Spleen (tissue), 11 donors: Measurements from ENCODE around the gene LY86. TPM values are rescaled to one million over a fixed set of nuclear protein-coding genes. Genes with fewer than 3 reads are reported as not detected.
"Not testable (repeated sequence)": the region's sequence is repeated elsewhere in the genome, so short reads cannot be mapped to it uniquely, and the experiment has no call there.

ENCODE experiments used
- DNase-seq: peaks from one replicate; pipeline ENCODE4 v3.0.0-alpha.2; 2020
- H3K27ac ChIP-seq, 8 donors: fragments of 200-600 bp; sonication (generic) in 7 of 8; 1 replicate in 4 of 8; 2 replicates in 4 of 8; pipeline versions ENCODE4 v1.5.0 to v1.8.0; 2016 to 2021; ENCODE audit warnings: inconsistent platforms in 4 of 8, mild to moderate bottlenecking in 4 of 8, moderate library complexity in 1 of 8
- H3K27me3 ChIP-seq, 7 donors: fragments of 200-600 bp; sonication (generic) in 6 of 7; replicated peaks in 1 of 7; 1 replicate in 4 of 7; 2 replicates in 3 of 7; pipeline versions ENCODE4 v1.5.0 to v1.8.0; 2016 to 2021; ENCODE audit warnings: inconsistent platforms in 3 of 7, mild to moderate bottlenecking in 1 of 7
- H3K36me3 ChIP-seq, 6 donors: fragments of 200-600 bp; sonication (generic) in 5 of 6; 1 replicate in 4 of 6; 2 replicates in 2 of 6; pipeline versions ENCODE4 v1.5.0 to v1.8.0; 2016 to 2021; ENCODE audit warnings: inconsistent platforms in 2 of 6
- H3K4me1 ChIP-seq, 6 donors: fragments of 200-600 bp; sonication (generic) in 5 of 6; 1 replicate in 3 of 6; 2 replicates in 3 of 6; pipeline versions ENCODE4 v1.5.0 to v1.8.0; 2016 to 2021; ENCODE audit warnings: inconsistent platforms in 3 of 6
- H3K4me3 ChIP-seq, 8 donors: fragments of 200-600 bp; sonication (generic) in 7 of 8; 1 replicate in 4 of 8; 2 replicates in 4 of 8; pipeline versions ENCODE4 v1.5.0 to v1.8.0; 2016 to 2021; ENCODE audit warnings: inconsistent platforms in 4 of 8, mild to moderate bottlenecking in 4 of 8, moderate library complexity in 2 of 8
- H3K9me3 ChIP-seq, 8 donors: fragments of 200-600 bp; sonication (generic) in 7 of 8; 1 replicate in 4 of 8; 2 replicates in 4 of 8; pipeline versions ENCODE4 v1.5.0 to v1.8.0; 2016 to 2021; ENCODE audit warnings: inconsistent platforms in 4 of 8
- CTCF ChIP-seq, 11 experiments: fragments of 200-600 bp in 7 of 11; fragments of 450-650 bp in 4 of 11; sonication (generic) in 4 of 11; IDR thresholded peaks in 8 of 11; conservative IDR thresholded peaks in 3 of 11; 1 replicate in 7 of 11; 2 replicates in 4 of 11; pipeline versions ENCODE4 v1.4.0 to v1.8.0; 2016 to 2021; ENCODE audit warnings: antibody characterized with exemption in 11 of 11, inconsistent platforms in 4 of 11, mild to moderate bottlenecking in 1 of 11
- POLR2A ChIP-seq, 3 donors: fragments of 450-650 bp; IDR thresholded peaks; one replicate each; pipeline ENCODE4 v1.5.1; 2017; ENCODE audit warnings: antibody characterized with exemption in 3 of 3, mild to moderate bottlenecking in 1 of 3
- POLR2AphosphoS5 ChIP-seq, 3 donors: sonication (generic); formaldehyde crosslinking; IDR thresholded peaks; one replicate each; pipeline ENCODE4 v1.5.1; 2017; ENCODE audit warnings: antibody characterized with exemption in 3 of 3
- WGBS, 5 donors: extraction: QIAGEN DNeasy Blood & Tissue Kit in 3 of 5; methylation state at CpG; one replicate each; pipeline versions ENCODE4 v1.1.5 to v1.1.7; 2013 to 2018; 5-methylcytosine and 5-hydroxymethylcytosine counted together
- intact Hi-C: fragments of 100-400 bp; cut with DNase I; formaldehyde crosslinking; loops from one replicate; pipeline ENCODE4 v1.15.0; 2023; ENCODE audit warnings: low total_unique reads
- polyA plus RNA-seq, 3 donors: library from polyadenylated mRNA; stranded (reverse); fragments of 200-250 nt; gene quantifications; one replicate each; pipeline ENCODE4 v1.2.1, GENCODE V29; 2013
- total RNA-seq, 7 donors: library from RNA; depleted of rRNA in 3 of 7; stranded (reverse); fragments of >200 nt in 3 of 7; fragmentation: NEBNext Ultra II Directional in 4 of 7; extraction: Animal tissue kit (Norgen Biotek cat#: 25700) in 4 of 7; gene quantifications; one replicate each; pipeline versions ENCODE4 v1.1.0 to v1.2.1, GENCODE V29; 2016 to 2021
- donor health status: healthy with polysubstance abuse.
- donor health status: DM: no; HTN: no; CAD: no; lungs with moderate emphysema.
- donor health status: DM: no; HTN: no; CAD: no.
- donor health status: Bipolar disorder and iron deficiency.
- donor health status: healthy.
- donor health status: DM: no; HTN: no; CAD: no.
- donor health status: DM: yes; HTN: yes; CAD: no.

The LY86 gene
- total and polyA plus RNA-seq, 10 donors = 31.7 to 145 (median 70.2) TPM

GRCh38 chr6:6611486-6611885 lies 23.0 kb downstream of the LY86 start:
- Histone ChIP-seq H3K27ac (peak overlapping the region in 6 of 8 donors; percentile 26 to 90 (median 82)), H3K9me3 (no peaks in the 10 kb centered on the region), H3K4me1 (peaks cover 20 to 76% (median 35%) of the 10 kb centered on the region in 6 donors), H3K4me3 (no peak overlapping the region), H3K27me3 (no peaks in the 10 kb centered on the region), H3K36me3 (peaks cover 0 to 6% (median 0%) of the 10 kb centered on the region in 6 donors)
- intact Hi-C loops = no loop called here
- WGBS, 5 donors = 82 to 95% (median 88%) methylated on average over 12 of the region's 12 CpGs
- no peak for DNase-seq
- TF ChIP-seq POLR2AphosphoS5 (IDR thresholded peaks at IDR 0.05) = no peak
- no peak for TF ChIP-seq POLR2A (IDR thresholded peaks at IDR 0.05)
- no peak for TF ChIP-seq CTCF (IDR thresholded peaks at IDR 0.05 in 8 of 11, conservative IDR thresholded peaks at IDR 0.05 in 3 of 11)

- H3K4me1 ChIP-seq = peaks cover 20 to 82% (median 35%) of the 10 kb centered on the region in 6 donors
- intact Hi-C loops = no loop called here
- no peak for TF ChIP-seq CTCF (IDR thresholded peaks at IDR 0.05 in 8 of 11, conservative IDR thresholded peaks at IDR 0.05 in 3 of 11)
- TF ChIP-seq POLR2AphosphoS5 (IDR thresholded peaks at IDR 0.05) = no peak
- no peak for TF ChIP-seq POLR2A (IDR thresholded peaks at IDR 0.05)
- H3K27ac ChIP-seq = peak overlapping the region in 3 of 8 donors; percentile 39 to 90 (median 83)
- DNase-seq = no peak
- H3K9me3 ChIP-seq = no peaks in the 10 kb centered on the region
- no peaks in the 10 kb centered on the region for H3K27me3 ChIP-seq
- no peak overlapping the region for H3K4me3 ChIP-seq
- WGBS, 5 donors = 83 to 92% (median 86%) methylated on average over 7 of the region's 7 CpGs
- H3K36me3 ChIP-seq = no peaks in the 10 kb centered on the region
Measured at GRCh38 chr6:6612308-6612707, 23.8 kb downstream of the LY86 start.

- peaks cover 20 to 82% (median 35%) of the 10 kb centered on the region in 6 donors for H3K4me1 ChIP-seq
- H3K27me3 ChIP-seq, H3K36me3 ChIP-seq, intact Hi-C loops, H3K4me3 ChIP-seq, H3K9me3 ChIP-seq, DNase-seq: not testable (repeated sequence)
- H3K27ac ChIP-seq = peak overlapping the region in 3 of 8 donors; percentile 10 to 90 (median 39)
- WGBS, 5 donors = 94 to 98% (median 96%) methylated on average over 33 to 43 of the region's 43 CpGs
Measured at GRCh38 chr6:6613103-6613718, 24.7 kb downstream of the LY86 start.

GRCh38 chr6:6614096-6614982 lies 25.8 kb downstream of the LY86 start:
- intact Hi-C loops = no loop called here
- Histone ChIP-seq H3K4me1 (peaks cover 17 to 79% (median 33%) of the 10 kb centered on the region in 6 donors), H3K9me3 (no peaks in the 10 kb centered on the region), H3K4me3 (no peak overlapping the region), H3K27ac (peak overlapping the region in 5 of 8 donors; percentile 2 to 90 (median 40)), H3K27me3 (no peaks in the 10 kb centered on the region), H3K36me3 (no peaks in the 10 kb centered on the region)
- no peak for DNase-seq
- TF ChIP-seq POLR2A (IDR thresholded peaks at IDR 0.05) = no peak
- peak in 1 of 3 donors; percentile 17 for TF ChIP-seq POLR2AphosphoS5 (IDR thresholded peaks at IDR 0.05)
- 72 to 78% (median 74%) methylated on average over 27 of the region's 27 CpGs for WGBS, 5 donors

- Histone ChIP-seq H3K9me3 (no peaks in the 10 kb centered on the region), H3K4me3 (no peak overlapping the region), H3K36me3 (no peaks in the 10 kb centered on the region), H3K27me3 (no peaks in the 10 kb centered on the region), H3K27ac (peak overlapping the region in 5 of 8 donors; percentile 2 to 66 (median 40)), H3K4me1 (peaks cover 11 to 79% (median 33%) of the 10 kb centered on the region in 6 donors)
- intact Hi-C loops = no loop called here
- TF ChIP-seq POLR2AphosphoS5 (IDR thresholded peaks at IDR 0.05) (no peak), CTCF (IDR thresholded peaks at IDR 0.05 in 8 of 11, conservative IDR thresholded peaks at IDR 0.05 in 3 of 11) (no peak), POLR2A (IDR thresholded peaks at IDR 0.05) (no peak)
- no peak for DNase-seq
- WGBS, 5 donors = 44 to 54% (median 48%) methylated on average over 5 of the region's 5 CpGs
Measured at GRCh38 chr6:6614983-6615349, 26.4 kb downstream of the LY86 start.
